Measurements from ENCODE around the gene XPNPEP2. TPM values are rescaled to one million over a fixed set of nuclear protein-coding genes. Genes with fewer than 3 reads are reported as not detected.
"Not testable (repeated sequence)": the region's sequence is repeated elsewhere in the genome, so short reads cannot be mapped to it uniquely, and the experiment has no call there.

Gene XPNPEP2
- total RNA-seq, 1 experiment from 2014 or later: not detected

- DNase-seq: no peak
- no peak overlapping the region for H3K4me3 ChIP-seq
- no peaks in the 10 kb centered on the region for H3K36me3 ChIP-seq
- H3K27me3 ChIP-seq: no peaks in the 10 kb centered on the region
- H3K9me3 ChIP-seq: no peaks in the 10 kb centered on the region
These were observed 3.3 kb downstream of the XPNPEP2 start for GRCh38 chrX:129741880-129742758.

- not testable (repeated sequence) for H3K4me3 ChIP-seq, DNase-seq, H3K27me3 ChIP-seq, H3K9me3 ChIP-seq, H3K36me3 ChIP-seq
These were observed 4.0 kb downstream of the XPNPEP2 start for GRCh38 chrX:129742759-129743152.

GRCh38 chrX:129743821-129744220, 5.0 kb downstream of the XPNPEP2 start:
- H3K36me3 ChIP-seq: no peaks in the 10 kb centered on the region
- no peak overlapping the region for H3K4me3 ChIP-seq
- no peaks in the 10 kb centered on the region for H3K9me3 ChIP-seq
- H3K27me3 ChIP-seq: no peaks in the 10 kb centered on the region
- no peak for DNase-seq

GRCh38 chrX:129744861-129745321, 6.1 kb downstream of the XPNPEP2 start:
- Histone ChIP-seq H3K4me3 (no peak overlapping the region), H3K9me3 (no peaks in the 10 kb centered on the region)
- no peak for DNase-seq

GRCh38 chrX:129746557-129747470, 8.0 kb downstream of the XPNPEP2 start:
- H3K27me3 ChIP-seq: no peaks in the 10 kb centered on the region
- no peaks in the 10 kb centered on the region for H3K36me3 ChIP-seq
- H3K4me3 ChIP-seq: no peak overlapping the region
- H3K9me3 ChIP-seq: no peaks in the 10 kb centered on the region
- DNase-seq: no peak

More at GRCh38 chrX:129744861-129745321, 6.1 kb downstream of the XPNPEP2 start:
- Histone ChIP-seq H3K36me3 (no peaks in the 10 kb centered on the region), H3K27me3 (no peaks in the 10 kb centered on the region)

GRCh38 chrX:129747533-129747932, 8.8 kb downstream of the XPNPEP2 start:
- no peak for DNase-seq
- Histone ChIP-seq H3K4me3 (no peak overlapping the region), H3K27me3 (no peaks in the 10 kb centered on the region)

GRCh38 chrX:129748305-129748704, 9.5 kb downstream of the XPNPEP2 start:
- H3K4me3 ChIP-seq: no peak overlapping the region
- no peaks in the 10 kb centered on the region for H3K27me3 ChIP-seq
- H3K9me3 ChIP-seq: no peaks in the 10 kb centered on the region
- peak; percentile 38 for DNase-seq
- H3K36me3 ChIP-seq: no peaks in the 10 kb centered on the region

More at GRCh38 chrX:129747533-129747932, 8.8 kb downstream of the XPNPEP2 start:
- Histone ChIP-seq H3K36me3 (no peaks in the 10 kb centered on the region), H3K9me3 (no peaks in the 10 kb centered on the region)

GRCh38 chrX:129749069-129749468, 10.3 kb downstream of the XPNPEP2 start:
- H3K4me3 ChIP-seq: no peak overlapping the region
- DNase-seq: no peak

GRCh38 chrX:129750971-129751370, 12.2 kb downstream of the XPNPEP2 start:
- no peak for DNase-seq
- Histone ChIP-seq H3K27me3 (no peaks in the 10 kb centered on the region), H3K4me3 (no peak overlapping the region), H3K9me3 (no peaks in the 10 kb centered on the region), H3K36me3 (no peaks in the 10 kb centered on the region)

More at GRCh38 chrX:129749069-129749468, 10.3 kb downstream of the XPNPEP2 start:
- Histone ChIP-seq H3K9me3 (no peaks in the 10 kb centered on the region), H3K27me3 (no peaks in the 10 kb centered on the region), H3K36me3 (no peaks in the 10 kb centered on the region)

GRCh38 chrX:129754056-129755024, 15.6 kb downstream of the XPNPEP2 start:
- Histone ChIP-seq H3K36me3 (no peaks in the 10 kb centered on the region), H3K4me3 (no peak overlapping the region), H3K27me3 (no peaks in the 10 kb centered on the region), H3K9me3 (no peaks in the 10 kb centered on the region)
- no peak for DNase-seq

GRCh38 chrX:129755779-129756650, 17.2 kb downstream of the XPNPEP2 start:
- Histone ChIP-seq H3K9me3 (no peaks in the 10 kb centered on the region), H3K4me3 (no peak overlapping the region), H3K36me3 (no peaks in the 10 kb centered on the region), H3K27me3 (no peaks in the 10 kb centered on the region)
- no peak for DNase-seq

GRCh38 chrX:129759576-129760061, 20.8 kb downstream of the XPNPEP2 start:
- Histone ChIP-seq H3K4me3 (no peak overlapping the region), H3K36me3 (no peaks in the 10 kb centered on the region), H3K27me3 (no peaks in the 10 kb centered on the region), H3K9me3 (no peaks in the 10 kb centered on the region)
- DNase-seq: peak; percentile 47

- Histone ChIP-seq H3K9me3 (no peaks in the 10 kb centered on the region), H3K4me3 (no peak overlapping the region), H3K36me3 (no peaks in the 10 kb centered on the region), H3K27me3 (no peaks in the 10 kb centered on the region)
- no peak for DNase-seq
These were observed 21.4 kb downstream of the XPNPEP2 start for GRCh38 chrX:129760155-129760554.

GRCh38 chrX:129760981-129761380, 22.2 kb downstream of the XPNPEP2 start:
- H3K4me3 ChIP-seq: no peak overlapping the region
- H3K27me3 ChIP-seq: no peaks in the 10 kb centered on the region
- H3K36me3 ChIP-seq: no peaks in the 10 kb centered on the region
- no peaks in the 10 kb centered on the region for H3K9me3 ChIP-seq
- no peak for DNase-seq

GRCh38 chrX:129761596-129761995, 22.8 kb downstream of the XPNPEP2 start:
- Histone ChIP-seq H3K36me3 (no peaks in the 10 kb centered on the region), H3K9me3 (no peaks in the 10 kb centered on the region), H3K27me3 (no peaks in the 10 kb centered on the region), H3K4me3 (no peak overlapping the region)
- no peak for DNase-seq
